Peyer's patch (tissue), 4 donors: ENCODE measurements around the gene STON2.

Experiments used
- CTCF ChIP-seq, 6 experiments: fragments of 450-650 bp in 4 of 6; fragments of 200-600 bp in 2 of 6; sonication (generic) in 1 of 6; IDR thresholded peaks; one replicate each; pipeline ENCODE4 v1.5.1; 2017 to 2019; ENCODE audit warnings: antibody characterized with exemption in 6 of 6, mild to moderate bottlenecking in 3 of 6, moderate library complexity in 1 of 6
- POLR2A ChIP-seq, 2 donors: fragments of 450-650 bp; IDR thresholded peaks; one replicate each; pipeline ENCODE4 v1.5.1; 2017; ENCODE audit warnings: antibody characterized with exemption in 2 of 2, mild to moderate bottlenecking in 2 of 2, moderate library complexity in 2 of 2

- TF ChIP-seq POLR2A (IDR thresholded peaks at IDR 0.05) (no peak), CTCF (IDR thresholded peaks at IDR 0.05) (no peak)
Observed at GRCh38 chr14:81402123-81402495, 2.0 kb upstream of the STON2 start.
